Dermis microvascular lymphatic vessel endothelial cell (primary cell): ENCODE results near the gene POLR2A. TPM values are rescaled to one million over a fixed set of nuclear protein-coding genes. Genes with fewer than 3 reads are reported as not detected.
A peak's percentile ranks its signal among the peaks of the same experiment; 100 is the strongest.
"Not testable (repeated sequence)": the region's sequence is repeated elsewhere in the genome, so short reads cannot be mapped to it uniquely, and the experiment has no call there.

Experiments
- DNase-seq, 2 donors: peaks; one replicate each; pipeline versions ENCODE4 v3.0.0 to v3.0.0-alpha.2; 2010; ENCODE audit warnings: low read depth in 2 of 2
- total RNA-seq: library from RNA; depleted of rRNA; stranded (reverse); fragments of >200 nt; gene quantifications from 2 replicates; pipeline ENCODE4 v1.2.1, GENCODE V29; 2014

POLR2A gene
- total RNA-seq, 1 donor from 2014 or later: 56.5 TPM

- DNase-seq: no peak
These were observed 23.1 kb upstream of the POLR2A start for GRCh38 chr17:7460850-7461660.

- DNase-seq: no peak
These were observed 21.4 kb upstream of the POLR2A start for GRCh38 chr17:7462474-7463371.

- no peak for DNase-seq
These were observed 20.8 kb upstream of the POLR2A start for GRCh38 chr17:7463372-7463846.

- DNase-seq: no peak
These were observed 20.1 kb upstream of the POLR2A start for GRCh38 chr17:7464081-7464480.

- DNase-seq: no peak
These were observed 18.4 kb upstream of the POLR2A start for GRCh38 chr17:7465597-7466275.

- DNase-seq: no peak
These were observed 17.9 kb upstream of the POLR2A start for GRCh38 chr17:7466318-7466638.

GRCh38 chr17:7466639-7467341, 17.4 kb upstream of the POLR2A start:
- DNase-seq: peak in 1 of 2 donors; percentile 58

- DNase-seq: no peak
These were observed 16.7 kb upstream of the POLR2A start for GRCh38 chr17:7467498-7467897.

- DNase-seq: no peak
These were observed 15.9 kb upstream of the POLR2A start for GRCh38 chr17:7468290-7468689.

- DNase-seq: no peak
These were observed 15.3 kb upstream of the POLR2A start for GRCh38 chr17:7468804-7469389.

GRCh38 chr17:7469843-7470242, 14.3 kb upstream of the POLR2A start:
- DNase-seq: not testable (repeated sequence)

- DNase-seq: not testable (repeated sequence)
These were observed 13.7 kb upstream of the POLR2A start for GRCh38 chr17:7470457-7470973.

- no peak for DNase-seq
These were observed 12.4 kb upstream of the POLR2A start for GRCh38 chr17:7471729-7472128.

GRCh38 chr17:7474767-7475166, 9.4 kb upstream of the POLR2A start:
- DNase-seq: not testable (repeated sequence)

- peak in 1 of 2 donors; percentile 51 for DNase-seq
These were observed 8.3 kb upstream of the POLR2A start for GRCh38 chr17:7475764-7476422.

GRCh38 chr17:7476494-7476893, 7.7 kb upstream of the POLR2A start:
- DNase-seq: peak in 1 of 2 donors; percentile 67

- DNase-seq: no peak
These were observed 7.2 kb upstream of the POLR2A start for GRCh38 chr17:7476951-7477350.

GRCh38 chr17:7477392-7478275, 6.5 kb upstream of the POLR2A start:
- DNase-seq: peak in 1 of 2 donors; percentile 22
